Suppressor macrophage (primary cell): Measurements from ENCODE around the gene POLRMT.
A peak's percentile ranks its signal among the peaks of the same experiment; 100 is the strongest.

ENCODE experiments used
- DNase-seq, 4 experiments: peaks; one replicate each; pipeline ENCODE4 v3.0.0-alpha.2; 2020 to 2022

POLRMT gene

DNA sequence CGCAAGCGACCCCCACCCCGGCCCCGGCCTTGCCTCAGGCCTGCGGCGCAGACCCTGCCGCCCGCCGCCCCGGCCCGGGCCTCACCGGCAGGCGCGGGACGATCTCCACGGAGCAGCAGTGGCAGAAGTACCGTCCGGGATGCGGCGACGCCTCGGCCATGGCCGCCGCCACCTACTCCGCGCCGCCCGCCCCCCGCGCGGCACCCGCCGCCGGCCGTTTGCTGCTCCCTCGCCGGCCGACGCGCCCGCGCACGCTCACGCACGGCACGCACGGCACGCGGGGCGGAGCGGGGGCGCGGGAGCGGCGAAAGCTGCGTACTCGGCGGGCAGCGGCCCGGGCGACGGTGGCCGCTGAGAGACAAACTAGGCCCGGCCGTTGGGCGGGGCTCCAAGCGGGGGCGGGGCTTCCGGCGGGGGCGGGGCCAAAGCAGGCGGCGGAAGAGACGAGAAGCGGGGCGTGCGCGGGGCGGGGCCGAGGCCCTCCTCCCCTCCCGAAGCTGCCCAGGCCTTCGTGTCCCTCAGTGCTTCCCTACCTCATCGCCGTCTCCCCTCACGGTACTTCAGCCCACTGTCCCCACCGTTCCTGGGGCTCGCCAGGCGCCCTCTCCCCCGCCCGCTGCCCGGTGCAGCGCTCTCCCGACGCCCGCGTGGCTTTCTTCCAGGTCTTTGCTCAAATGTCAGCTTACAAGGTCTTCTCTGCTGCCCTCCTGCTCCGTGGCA is 29.8 kb upstream of the POLRMT start, which contains the start of gene RNF126:
TSS of gene RNF126 (minus strand) at position 253 of the 720 bp plus-strand sequence. CDS start at position 160, 93 bp downstream.
- DNase-seq, result peak; percentile 97 to 100 (median 98)

DNA sequence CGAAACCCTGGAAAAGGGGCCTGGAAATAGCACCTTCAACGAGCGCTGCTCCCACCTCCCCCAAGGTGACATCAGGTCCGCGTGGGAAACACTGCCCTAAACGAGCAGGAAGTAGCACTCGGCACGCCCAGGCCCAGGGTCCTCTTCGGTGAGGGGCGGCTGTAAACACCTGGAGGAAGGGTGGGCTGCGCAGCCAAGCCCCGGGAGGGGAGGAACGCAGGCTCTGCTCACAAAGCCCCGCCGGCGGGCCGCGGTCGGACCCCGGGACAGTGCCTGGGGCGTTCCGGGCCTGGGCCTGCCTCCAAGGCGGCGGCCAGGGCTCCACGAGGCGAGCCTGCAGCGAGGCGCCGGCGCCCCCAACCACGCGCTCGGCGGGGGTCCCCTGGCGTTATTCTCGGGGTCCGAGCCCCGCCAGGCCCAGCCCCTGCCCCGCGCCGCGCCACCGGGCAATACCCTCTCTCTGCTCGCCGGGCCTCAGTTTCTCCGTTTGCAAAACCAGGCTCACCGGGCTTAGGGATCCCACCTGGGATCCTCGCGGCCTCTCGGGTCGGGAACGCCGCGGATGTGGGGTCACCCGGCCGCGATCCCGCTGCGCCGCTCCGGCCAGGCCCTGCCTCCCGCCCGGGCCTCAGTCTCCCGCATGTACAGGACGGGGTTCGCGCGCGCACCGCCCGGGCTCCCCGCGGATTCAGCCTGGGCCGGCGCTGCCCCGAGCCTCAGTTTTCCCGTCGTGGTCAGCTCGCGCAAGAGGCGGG is 29.0 kb upstream of the POLRMT start:
- DNase-seq, result peak; percentile 66 to 84 (median 75)

DNA sequence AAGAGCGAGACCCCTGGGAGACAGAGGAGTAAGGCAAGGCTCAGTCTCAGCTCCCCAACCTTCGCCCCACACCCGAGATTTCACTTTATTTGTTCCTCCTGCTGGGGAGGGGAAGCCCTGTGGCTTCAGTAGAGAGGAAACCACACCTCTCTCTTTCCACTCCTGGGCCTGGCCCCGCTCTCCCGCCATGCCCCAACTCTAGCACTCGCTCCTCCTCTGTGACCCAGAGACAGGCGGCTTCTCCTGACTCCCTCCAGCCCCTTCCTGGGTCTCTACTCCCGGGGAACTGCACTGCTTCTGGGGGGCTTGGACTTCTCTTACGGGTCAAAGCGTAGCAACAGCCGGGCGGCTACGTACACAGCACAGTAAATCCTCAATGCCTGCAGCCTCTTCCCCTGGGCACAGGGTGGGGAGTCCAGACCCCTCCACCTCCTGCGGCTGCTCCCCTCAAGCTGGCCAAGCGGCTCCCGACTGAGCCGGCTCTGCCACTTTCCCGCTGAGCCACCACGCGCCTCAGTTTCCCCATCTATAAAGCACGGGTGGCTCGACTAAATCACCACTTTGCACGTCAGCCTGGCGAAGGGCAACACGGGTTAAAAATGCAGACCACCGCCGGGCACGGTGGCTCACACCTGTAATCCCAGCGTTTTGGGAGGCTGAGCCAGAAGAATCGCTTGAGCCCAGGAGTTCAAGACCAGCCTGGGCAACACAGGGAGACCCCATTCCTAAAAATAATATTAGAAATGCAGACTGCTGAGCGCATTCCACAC is 28.3 kb upstream of the POLRMT start:
- DNase-seq, result peak; percentile 48 to 72 (median 64)

DNA sequence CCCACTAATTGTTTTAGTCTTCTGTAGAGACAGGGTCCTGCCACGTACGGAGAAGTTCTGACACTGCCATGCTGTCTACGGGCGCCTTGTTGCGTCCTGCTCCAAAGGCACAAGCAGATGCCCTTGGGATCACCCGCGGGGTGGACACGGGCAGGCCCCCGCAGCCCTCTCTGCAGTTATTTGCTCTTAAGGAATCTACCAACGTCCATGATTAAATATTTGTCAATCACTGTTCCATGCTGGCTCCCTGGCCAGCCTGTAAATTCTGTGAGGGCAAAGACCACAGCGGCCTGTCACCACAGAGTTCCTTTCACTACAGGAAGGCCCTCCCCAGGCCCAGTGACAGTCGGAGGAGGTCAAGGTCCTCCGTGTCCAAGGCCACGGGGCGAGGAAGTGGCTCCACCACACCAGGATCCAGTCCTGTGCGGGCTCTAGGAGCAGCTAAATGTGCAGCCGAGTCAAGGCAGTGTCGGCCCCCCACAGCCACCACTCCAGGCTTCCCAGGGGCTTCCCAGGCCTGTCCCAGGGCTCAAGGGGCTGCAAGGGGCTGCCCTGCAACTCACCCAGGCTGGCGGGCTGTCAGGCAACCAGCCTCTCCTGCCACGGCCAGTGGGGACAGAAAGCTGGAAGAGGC is 27.6 kb upstream of the POLRMT start:
- DNase-seq, result peak in 3 of 4 experiments; percentile 36 to 59 (median 47)

GRCh38 chr19:658916-659839 is 25.8 kb upstream of the POLRMT start:
- DNase-seq, result peak in 2 of 4 experiments; percentile 18 to 46

GRCh38 chr19:658059-658839 is 24.9 kb upstream of the POLRMT start:
- no peak for DNase-seq

DNA sequence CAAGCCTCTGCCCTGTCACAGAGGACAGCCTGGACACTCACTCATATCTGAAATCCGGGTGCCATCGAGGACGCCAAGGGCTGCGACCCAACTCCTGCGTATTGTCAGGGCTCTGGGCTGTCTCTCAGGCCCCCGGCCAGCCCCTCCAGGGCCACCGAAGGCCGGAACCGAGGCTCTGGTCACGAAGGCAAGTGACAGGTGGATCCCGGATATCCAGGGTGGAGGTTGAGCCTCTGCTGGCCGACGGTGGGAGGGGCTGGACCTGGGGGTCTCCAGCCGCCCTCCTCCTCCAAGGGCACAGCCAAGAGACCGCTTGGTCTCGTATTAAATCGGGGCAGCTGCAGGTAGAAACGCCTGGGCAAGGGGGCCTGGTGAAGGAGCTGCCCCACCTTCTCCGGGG is 24.3 kb upstream of the POLRMT start:
- DNase-seq, result no peak

- DNase-seq, result no peak
Measured at GRCh38 chr19:656751-657559, 23.6 kb upstream of the POLRMT start.

DNA sequence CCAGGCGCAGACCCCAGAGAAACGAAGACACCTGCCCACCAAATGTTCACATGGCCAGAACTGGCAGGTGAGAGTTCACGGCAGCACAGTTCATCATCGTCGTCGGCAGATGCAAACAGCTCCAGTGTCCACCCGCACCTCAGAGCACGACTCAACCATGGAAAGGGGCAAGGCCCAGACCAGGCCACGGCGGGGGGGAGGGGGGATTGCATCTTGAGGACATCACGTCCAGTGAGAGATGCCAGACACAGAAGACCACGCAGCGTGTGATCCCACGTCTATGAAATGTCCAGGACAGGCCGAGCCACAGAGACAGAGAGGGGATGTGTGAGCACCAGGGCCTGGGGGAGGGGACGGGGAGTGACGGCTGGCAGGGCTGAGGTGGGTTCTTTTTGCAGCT is 22.4 kb upstream of the POLRMT start:
- no peak for DNase-seq

DNA sequence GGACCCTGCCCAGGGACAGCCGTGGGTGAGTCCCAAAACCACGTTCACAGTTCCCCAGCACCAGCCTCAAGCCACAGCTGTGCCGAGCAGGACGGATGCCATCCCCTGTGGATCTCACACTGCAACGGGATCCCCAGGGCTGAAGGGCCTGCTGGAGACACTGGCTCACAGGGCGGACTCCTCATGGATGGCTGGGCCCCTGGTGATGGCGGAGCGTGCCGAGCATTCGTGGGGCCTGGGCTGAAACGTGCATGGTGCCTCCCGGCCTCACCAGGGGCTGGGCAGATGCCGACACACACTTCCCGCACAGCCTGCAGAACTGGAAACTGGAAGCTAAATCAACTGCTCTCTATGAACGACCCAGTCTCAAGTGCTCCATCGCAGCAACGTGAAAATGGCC is 20.1 kb upstream of the POLRMT start:
- DNase-seq, result no peak

DNA sequence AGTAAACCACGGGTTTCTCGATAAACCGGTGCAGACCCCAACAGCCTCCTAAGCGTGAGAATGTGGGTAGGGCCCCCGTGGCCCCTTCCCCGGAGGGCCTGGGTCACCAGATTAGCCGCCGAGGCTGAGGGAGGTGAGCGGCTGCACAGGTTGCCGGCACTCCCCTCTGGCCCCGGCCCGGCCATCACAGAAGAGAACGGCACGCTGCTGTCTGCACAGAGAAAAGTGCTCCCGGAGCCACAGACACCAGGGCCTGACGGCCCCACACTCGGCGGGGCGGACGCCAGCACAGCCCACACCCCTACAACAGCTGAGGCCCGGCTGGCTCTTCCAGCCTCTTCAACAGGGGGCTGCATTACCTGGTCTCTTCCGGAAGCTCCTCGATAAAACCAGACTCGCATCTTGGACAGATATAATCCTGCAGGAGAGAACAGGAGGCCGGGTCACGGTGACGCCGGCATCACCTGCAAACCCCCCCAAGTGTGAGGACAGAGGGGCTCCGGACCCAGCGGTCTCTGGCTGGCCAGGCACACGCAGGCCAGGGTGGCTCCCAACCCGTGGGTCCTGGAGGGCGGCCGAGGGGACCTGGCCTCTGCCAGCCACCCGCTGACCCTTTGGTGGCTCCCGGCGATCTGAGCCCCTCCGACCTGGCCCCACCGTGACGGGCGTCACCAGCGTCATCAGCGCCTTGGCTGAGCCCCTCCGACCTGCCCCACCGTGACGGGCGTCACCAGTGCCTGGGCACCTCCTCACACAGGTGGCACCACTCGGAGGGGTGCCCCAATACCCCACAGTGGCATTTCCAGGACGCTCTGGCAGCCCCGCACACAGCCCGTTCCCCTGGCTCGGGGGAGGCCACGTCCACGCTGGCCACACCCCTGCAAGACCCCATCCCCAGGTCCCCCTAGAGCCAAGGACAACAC is 19.4 kb upstream of the POLRMT start:
- no peak for DNase-seq

GRCh38 chr19:651991-652390 is 18.7 kb upstream of the POLRMT start:
- DNase-seq, result no peak

- DNase-seq, result no peak
Measured at GRCh38 chr19:651114-651818, 17.9 kb upstream of the POLRMT start.

DNA sequence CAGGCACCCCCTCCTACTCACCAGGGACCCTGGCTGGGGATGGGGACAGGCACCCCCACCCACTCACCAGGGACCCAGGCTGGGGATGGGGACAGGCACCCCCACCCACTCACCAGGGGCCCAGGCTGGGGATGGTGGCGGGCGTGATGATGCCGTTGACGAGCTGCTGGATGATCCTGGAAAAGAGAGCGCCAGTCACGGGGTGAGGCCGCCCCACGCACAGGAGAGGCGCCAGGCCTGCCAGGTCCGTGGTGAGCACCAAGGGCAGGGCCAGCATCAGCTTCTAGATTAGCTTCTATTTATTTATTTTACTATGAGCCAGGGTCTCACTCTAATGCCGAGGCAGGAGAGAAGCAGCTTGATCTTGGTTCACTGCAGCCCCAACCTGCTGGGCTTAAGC is 16.8 kb upstream of the POLRMT start:
- DNase-seq, result no peak

DNA sequence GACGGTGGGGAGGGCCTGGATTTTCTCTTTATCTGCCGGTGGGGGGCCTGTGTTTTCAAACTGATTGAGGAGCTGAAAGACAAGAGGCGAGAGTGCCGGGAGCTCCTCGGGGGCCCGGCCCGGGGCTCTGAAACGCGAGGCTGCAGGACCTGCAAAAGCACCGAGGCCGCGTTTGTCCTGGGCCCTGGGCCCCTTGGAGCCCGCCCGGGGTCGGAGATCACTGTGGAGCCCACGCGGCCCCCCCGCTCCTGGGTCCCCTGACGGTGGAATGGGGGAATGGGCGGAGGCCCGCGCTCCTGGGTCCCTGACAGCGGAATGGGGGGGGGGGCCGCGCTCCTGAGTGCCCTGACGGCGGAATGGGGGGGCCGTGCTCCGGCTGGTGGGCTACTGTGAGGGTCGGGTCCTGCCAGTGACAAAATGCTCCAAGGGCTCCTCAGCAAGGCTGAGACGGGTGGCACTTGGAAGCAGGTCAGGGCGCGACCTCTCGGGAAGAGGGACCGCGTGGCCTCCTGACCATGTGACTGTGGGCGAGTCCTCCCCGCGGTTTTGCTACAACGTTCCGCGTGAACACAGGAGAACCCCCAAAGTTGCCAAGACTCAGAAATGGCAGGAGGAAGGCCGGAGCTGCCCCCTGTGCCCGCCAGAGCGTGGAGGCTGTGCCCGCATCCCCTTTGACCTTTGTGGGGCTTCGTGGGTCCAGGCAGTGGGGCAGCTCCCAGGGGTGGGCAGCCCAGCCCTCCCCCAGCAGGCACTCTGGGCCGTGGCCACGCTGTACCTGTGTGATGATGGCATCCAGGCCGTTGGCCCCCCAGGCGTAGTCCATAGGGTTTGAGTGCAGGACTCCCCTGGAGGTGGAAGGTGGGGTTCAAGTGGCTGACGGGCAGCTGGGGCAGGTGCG is 15.8 kb upstream of the POLRMT start:
- DNase-seq, result no peak

DNA sequence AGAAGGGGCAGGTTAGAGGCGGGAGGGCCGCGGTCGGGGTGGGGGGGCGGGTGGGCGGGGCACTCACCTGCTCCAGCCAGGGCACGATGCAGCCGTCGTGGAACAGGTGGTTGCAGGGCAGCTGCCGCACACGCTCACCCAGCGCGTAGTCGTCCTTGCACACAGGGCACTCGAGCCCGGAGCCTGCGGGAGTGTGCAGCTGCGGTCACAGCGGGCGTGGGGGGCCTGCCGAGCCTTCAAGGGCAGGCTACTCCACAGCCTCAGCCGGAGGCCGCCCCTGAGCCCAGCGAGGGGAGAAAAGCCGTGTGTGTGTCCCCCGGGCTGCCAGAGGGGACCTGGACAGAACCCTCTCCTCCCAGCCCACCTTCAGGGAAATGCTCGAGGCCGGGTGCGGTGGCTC is 15.0 kb upstream of the POLRMT start:
- no peak for DNase-seq
